Right kidney (tissue), 1 donor: ENCODE measurements around the gene ADGRV1.
"Not testable (repeated sequence)": the region's sequence is repeated elsewhere in the genome, so short reads cannot be mapped to it uniquely, and the experiment has no call there.

Experiments used
- DNase-seq: peaks from one replicate; pipeline ENCODE4 v3.0.0-alpha.2; 2016

Gene ADGRV1

GRCh38 chr5:90949469-90950358, 391.1 kb downstream of the ADGRV1 start:
- no peak for DNase-seq

- no peak for DNase-seq
These were observed 396.5 kb downstream of the ADGRV1 start for GRCh38 chr5:90955001-90955635.

GRCh38 chr5:90956511-90957097, 398.0 kb downstream of the ADGRV1 start:
- DNase-seq, result no peak

GRCh38 chr5:90957906-90958305, 399.3 kb downstream of the ADGRV1 start:
- no peak for DNase-seq

- DNase-seq, result no peak
These were observed 400.7 kb downstream of the ADGRV1 start for GRCh38 chr5:90959262-90959661.

DNA sequence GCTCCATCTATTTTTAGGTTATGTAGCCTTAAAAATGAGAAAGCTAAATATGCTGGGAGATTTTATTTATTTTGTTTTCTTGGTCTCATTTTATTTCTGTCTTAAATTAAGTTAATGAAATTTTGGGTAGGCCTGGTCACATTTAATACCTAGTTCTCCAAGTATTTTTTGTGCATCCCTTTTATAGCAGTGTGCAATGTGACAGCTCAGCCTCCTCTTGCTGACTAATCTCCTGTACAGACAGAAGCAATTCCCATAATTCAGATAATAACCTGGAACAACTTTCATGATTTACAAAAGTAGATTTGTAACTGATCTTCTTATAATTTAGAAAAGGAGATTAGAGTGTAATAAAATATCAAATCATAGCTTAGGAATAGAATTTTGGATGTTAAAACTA, 403.9 kb downstream of the ADGRV1 start:
- DNase-seq, result no peak

GRCh38 chr5:90965110-90965685, 406.6 kb downstream of the ADGRV1 start:
- no peak for DNase-seq

DNA sequence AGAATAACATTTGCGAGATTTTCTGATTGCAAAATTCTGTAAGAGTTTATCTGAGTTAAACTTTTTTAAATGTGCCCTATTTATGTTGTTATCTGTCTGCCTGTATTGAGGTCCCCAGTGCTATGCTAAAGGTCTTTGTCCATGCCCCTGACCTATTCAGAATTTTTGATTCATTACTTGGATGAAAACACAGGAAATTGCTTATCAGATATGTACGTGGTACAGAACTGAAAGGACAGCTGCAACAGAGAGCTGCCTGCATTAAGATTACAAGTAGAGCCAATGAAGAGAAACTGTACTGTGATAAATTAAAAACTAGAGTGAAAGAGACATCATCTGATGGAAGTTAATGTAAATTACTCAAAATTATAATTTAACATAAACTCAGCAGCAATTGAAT, 408.8 kb downstream of the ADGRV1 start:
- no peak for DNase-seq

- DNase-seq, result no peak
These were observed 409.3 kb downstream of the ADGRV1 start for GRCh38 chr5:90967851-90968250.

DNA sequence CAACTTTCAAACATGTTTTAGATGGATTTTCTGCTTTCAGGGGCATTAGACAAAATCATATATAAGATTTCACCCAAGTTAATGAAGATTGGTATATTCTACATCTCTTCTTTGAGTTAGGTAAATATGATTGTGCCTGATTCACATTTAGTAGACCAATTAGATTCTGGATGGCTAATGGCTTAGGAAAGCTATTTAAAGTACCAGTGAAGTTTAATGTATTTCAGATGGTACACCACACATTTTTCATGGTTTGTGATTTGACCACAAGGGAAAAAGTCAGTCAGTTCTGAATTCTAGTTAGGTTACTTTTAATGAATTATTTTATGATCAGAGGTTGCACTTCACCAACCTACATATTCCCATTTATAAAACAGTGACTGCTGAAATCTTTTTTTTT, 409.7 kb downstream of the ADGRV1 start:
- no peak for DNase-seq

- not testable (repeated sequence) for DNase-seq
These were observed 411.3 kb downstream of the ADGRV1 start for GRCh38 chr5:90969945-90970344.

- DNase-seq, result no peak
These were observed 422.6 kb downstream of the ADGRV1 start for GRCh38 chr5:90981177-90981576.

GRCh38 chr5:90981821-90982220, 423.2 kb downstream of the ADGRV1 start:
- DNase-seq, result no peak

- no peak for DNase-seq
These were observed 424.0 kb downstream of the ADGRV1 start for GRCh38 chr5:90982576-90982975.

DNA sequence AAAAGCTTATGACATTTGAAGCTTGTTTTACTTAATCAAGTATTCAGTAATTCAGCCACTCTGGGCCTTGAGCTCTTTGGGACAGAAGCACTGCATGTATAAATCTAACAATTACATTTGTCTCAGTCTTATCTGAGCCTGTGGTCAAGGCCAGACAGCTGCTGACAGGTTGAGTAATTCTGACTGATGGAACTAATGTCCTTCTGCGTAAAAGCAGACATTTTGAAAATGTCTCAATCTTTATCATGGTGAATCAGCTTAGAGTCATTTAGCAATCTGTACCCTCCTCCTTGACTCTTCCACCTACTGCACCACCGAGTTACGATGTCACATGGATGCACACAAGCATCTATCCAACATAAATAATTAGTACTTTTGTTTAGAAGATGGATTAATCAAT, 424.6 kb downstream of the ADGRV1 start:
- no peak for DNase-seq

DNA sequence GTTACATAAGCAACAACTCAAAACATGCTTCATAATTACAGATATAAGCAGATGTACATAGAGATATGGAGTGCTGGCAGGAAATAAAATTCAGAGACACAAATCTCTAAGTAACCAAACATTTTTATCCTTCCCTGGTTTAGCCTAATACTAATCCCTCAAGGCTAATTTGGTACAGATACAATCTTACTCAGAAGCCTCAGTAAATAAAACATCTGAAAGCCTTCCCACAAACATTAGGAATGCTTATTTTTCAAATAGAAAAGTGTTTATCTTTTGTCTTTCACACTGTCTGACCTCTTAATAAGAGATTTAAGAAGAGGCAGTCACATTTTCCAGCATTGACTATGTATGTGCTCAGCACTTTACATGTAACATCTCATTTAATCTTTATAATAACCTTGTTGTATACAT, 425.1 kb downstream of the ADGRV1 start:
- DNase-seq, result no peak

- DNase-seq, result no peak
These were observed 426.7 kb downstream of the ADGRV1 start for GRCh38 chr5:90985341-90985740.

GRCh38 chr5:90987726-90988125, 429.1 kb downstream of the ADGRV1 start:
- DNase-seq, result no peak

DNA sequence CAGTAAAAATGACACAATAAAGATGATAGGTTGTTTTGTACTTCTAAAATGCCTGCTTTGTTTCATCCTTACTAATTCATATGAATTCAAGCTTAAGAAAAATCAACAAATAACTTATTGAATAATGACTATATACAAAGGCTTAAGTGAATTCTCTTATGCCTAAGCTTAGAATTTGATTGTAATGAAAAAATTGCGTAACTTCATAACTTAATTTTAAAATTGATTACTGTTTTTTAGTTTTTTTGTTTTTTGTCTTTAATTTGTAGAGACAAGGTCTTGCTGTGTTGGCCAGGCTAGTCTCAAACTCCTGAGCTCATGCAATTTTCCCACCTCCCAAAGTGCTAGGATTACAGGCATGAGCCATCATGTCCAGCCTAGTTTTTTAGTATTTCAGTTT, 432.6 kb downstream of the ADGRV1 start:
- no peak for DNase-seq

DNA sequence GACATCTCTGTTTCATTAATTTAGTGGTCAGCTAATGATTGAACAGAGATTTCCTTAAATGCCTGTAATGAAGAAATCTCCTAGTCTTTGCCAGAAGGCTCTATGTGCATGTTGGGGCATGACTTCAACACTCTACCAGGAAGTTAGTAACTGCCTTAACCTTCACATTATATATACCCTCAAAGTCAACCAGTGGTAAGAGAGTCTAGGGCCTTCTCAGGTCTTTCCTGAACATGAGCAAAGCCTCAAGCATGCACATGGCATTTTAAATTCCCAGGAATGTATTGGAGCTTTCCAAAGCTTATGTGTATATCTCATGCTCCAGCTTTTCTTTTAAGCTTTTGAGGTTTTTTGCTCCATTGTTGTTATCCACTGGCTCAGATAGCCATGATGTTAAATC, 436.2 kb downstream of the ADGRV1 start:
- no peak for DNase-seq

DNA sequence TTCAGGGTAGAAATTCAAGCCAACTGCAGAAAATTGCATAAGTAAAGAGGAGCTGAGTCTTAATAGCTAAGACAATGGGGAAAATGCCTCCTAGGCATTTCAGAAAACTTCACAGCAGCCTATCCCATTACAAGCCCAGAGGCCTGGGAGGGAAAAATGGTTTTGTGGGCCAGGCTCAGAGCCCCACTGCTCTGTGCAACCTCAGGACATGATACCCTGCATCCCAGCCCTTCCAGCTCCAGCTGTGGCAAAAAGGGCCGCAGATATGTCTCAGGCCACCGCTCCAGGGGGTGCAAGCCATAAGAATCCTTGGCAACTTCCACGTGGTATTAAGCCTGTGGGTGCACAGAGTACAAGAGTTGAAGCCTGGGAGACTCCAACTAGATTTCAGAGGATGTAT, 437.5 kb downstream of the ADGRV1 start:
- no peak for DNase-seq

DNA sequence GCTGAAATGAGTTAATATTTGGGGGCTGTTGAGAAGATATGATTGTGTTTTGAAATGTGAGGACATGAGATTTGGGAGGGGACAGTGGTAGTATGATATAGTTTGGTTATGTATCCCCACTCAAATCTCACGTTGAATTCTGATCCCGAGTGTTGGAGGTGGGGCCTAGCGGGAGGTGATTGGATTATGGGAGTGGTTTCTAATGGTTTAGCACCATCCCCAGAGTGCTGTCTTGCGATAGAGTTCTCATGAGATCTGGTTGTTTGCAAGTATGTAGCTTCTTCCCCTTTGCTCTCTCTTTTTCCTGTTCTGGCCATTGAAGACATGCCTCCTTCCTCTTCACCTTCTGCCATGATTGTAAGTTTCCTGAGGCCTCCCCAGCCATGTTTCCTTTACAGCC, 438.5 kb downstream of the ADGRV1 start:
- DNase-seq, result no peak

GRCh38 chr5:91000743-91001142, 442.1 kb downstream of the ADGRV1 start:
- DNase-seq, result no peak
